Effector CD4-positive, alpha-beta T cell (primary cell): Measurements from ENCODE around the gene TRAPPC8.
"Not testable (repeated sequence)": the region's sequence is repeated elsewhere in the genome, so short reads cannot be mapped to it uniquely, and the experiment has no call there.

ENCODE experiments used
- DNase-seq: peaks from one replicate; pipeline ENCODE4 v3.0.0-alpha.2; 2020

Gene TRAPPC8

DNA sequence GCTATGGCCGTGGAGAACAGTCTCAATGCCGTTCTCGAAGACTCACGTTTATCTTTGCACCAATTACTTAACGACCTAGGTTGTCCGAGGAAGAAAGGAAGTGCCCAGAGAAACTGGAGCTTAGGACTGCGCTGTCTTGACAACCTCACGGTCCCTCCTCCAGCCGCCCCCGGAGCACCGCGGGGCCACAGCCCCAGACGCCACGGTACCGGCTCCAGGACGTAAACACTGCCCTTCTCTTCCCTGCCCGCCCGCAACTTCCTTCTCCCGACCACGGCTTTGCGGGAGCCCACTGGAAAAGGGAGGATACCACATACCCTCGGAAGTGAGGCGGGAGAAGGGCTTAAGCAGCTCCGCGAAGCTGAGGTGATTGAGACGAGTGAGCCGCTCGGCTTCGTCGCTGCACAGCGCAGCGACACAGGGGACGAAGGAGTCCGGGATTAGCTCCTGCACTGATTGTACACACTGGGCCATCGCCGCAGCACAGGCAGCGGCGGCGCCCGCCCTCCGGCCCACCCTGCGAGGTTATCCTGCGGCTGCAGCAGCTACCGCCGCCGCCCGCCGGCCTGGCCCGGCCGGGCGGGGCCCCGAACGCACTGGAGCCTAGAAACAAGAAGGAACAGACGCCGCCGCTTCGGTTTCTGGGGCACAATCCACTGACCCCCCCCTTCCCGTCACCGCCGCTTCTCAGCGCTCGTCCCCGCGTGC lies 483 bp downstream of the TRAPPC8 start:
- no peak for DNase-seq

DNA sequence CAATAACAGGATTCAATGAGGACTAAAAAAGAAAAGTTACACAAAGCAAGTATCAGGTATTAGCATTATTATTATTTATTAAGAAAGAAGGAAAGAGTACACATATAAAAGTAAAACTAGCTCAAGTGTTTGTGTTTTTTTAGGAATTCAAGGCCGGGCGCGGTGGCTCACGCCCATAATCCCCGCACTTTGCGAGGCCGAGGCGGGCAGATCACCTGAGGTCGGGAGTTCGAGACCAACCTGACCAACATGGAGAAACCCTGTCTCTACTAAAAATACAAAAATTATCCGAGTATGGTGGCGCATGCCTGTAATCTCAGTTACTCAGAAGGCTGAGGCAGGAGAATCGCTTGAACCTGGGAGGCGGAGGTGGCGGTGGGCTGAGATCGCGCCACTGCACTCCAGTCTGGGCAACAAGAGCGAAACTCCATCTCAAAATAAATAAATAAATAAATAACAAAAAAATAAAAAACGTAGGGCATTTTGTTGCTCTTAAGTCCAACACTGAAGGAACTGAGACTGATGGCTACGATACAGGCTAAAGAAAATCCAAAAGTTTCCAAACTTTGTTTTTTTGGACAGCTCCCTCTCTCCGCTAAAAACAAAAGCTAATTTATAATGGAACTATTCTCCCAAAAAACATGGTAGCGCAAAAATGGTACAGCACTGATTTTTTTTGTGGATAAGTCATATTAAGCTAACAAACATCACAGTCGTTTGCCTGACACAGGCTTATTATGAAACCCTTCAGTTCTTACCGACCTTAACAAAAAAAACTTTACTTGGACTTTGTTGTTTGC lies 1.7 kb downstream of the TRAPPC8 start:
- no peak for DNase-seq

- DNase-seq = not testable (repeated sequence)
These were observed 8.2 kb downstream of the TRAPPC8 start for GRCh38 chr18:31934773-31935172.

- no peak for DNase-seq
These were observed 11.1 kb downstream of the TRAPPC8 start for GRCh38 chr18:31931886-31932240.

DNA sequence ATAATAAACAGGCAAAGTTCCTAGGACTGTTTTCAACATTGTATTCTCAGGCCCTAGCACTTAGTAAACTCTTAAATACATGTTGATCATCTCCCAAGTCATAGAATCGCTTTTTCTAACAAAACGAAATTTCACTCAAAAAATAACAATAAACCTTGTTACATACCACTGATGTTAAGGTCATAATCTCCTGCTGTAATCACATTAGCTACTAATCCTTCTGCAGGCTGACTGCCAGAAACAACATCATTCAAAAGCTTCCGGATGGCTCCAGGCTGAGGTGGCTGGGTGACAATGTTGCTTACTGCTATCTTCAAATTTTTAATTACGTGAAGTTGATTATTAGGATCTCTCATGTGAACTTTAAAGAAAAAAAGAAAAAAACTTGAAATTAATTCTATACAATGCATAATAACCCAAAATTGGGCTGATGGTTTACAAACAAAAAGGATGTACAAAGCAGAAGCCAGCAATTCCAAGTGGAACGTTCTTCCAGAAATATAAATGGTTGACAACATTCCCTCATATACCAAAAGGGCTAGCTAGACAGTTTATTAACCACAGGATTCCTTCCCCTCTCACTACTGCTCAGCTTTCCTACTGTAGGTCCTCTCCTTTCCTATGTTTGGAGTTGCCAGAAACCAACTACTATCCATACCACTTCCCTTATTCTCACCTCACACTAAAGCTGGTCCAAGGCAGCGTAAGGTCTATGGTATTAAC lies 11.6 kb downstream of the TRAPPC8 start:
- no peak for DNase-seq

GRCh38 chr18:31929273-31929672 lies 13.7 kb downstream of the TRAPPC8 start:
- no peak for DNase-seq

- DNase-seq = not testable (repeated sequence)
These were observed 15.9 kb downstream of the TRAPPC8 start for GRCh38 chr18:31926988-31927387.

- no peak for DNase-seq
These were observed 22.7 kb downstream of the TRAPPC8 start for GRCh38 chr18:31920277-31920676.

- not testable (repeated sequence) for DNase-seq
These were observed 23.6 kb downstream of the TRAPPC8 start for GRCh38 chr18:31919366-31919765.

DNA sequence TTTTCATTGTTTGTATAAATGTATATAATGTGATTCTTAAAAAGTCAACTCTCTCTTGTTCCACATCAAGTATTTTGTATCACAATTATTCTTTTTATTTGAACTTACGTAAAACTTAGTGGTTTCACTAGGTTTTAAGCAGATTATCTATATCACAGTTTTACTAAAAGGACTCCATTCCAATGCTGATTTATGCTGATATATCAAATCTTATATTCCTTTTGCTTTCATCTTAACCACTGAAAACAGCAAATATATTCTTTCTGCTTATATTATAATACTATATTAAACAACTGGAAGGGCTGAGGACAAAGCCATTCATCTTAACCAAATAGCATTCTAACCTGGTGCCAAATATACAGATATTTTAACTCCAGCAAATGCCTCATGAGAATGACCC lies 24.2 kb downstream of the TRAPPC8 start:
- no peak for DNase-seq

DNA sequence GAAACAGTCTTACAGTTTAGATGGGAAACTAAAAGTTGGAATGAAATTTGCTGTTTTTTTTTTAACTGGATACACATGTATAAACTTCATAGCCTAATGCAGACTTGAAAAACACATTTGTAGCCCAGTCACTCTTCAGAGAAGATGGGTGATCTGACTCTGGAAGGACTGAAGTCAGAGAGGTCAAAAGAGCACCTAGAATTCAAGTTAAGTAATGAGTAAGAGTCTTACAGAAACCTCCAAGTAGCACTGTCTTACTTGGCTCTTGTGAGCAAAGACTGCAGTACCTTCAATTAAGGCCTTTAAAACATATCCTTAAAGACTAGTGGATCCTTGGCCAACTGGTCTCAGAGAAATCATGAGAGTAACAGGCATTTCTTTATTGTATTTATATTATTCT lies 41.9 kb downstream of the TRAPPC8 start:
- no peak for DNase-seq

GRCh38 chr18:31899771-31900170 lies 43.2 kb downstream of the TRAPPC8 start:
- not testable (repeated sequence) for DNase-seq

DNA sequence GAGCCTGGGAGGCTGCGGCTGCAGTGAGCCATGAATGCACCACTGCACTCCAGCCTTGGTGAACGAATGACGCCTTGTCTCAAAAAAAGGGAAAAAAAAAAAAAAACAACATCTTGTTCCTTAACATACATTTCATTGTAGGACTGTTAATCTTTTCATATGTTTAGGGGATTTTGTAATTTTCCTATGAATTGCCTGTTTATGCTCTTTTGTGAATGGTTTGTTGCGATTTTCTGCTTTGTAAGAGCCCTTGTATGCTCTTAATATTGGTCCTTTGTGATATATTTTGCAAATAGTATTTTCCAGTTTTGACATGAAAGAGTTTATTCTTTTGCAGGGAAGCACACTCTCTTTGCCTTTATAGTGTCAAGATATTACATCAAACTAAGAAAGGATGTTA lies 50.0 kb downstream of the TRAPPC8 start:
- DNase-seq = no peak

GRCh38 chr18:31891566-31891965 lies 51.4 kb downstream of the TRAPPC8 start:
- no peak for DNase-seq

GRCh38 chr18:31884020-31884419 lies 58.9 kb downstream of the TRAPPC8 start:
- DNase-seq = no peak

- no peak for DNase-seq
These were observed 62.6 kb downstream of the TRAPPC8 start for GRCh38 chr18:31880186-31880898.

DNA sequence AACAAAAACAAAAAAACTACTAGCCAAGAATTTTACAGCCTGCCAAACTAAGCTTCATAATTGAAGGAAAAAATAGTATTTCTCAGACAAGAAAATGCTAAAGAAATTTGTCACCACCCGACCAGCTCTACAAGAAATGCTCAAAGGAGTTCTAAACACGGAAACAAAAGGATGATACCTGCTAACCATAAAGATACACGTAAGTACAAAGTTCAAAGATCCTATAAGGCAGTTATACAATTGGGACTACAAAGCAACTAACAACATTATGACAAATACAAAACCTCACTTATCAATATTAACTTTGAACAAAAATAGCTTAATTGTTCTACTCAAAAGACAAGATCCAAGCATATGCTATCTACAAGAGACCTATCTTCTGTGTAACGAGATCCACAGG lies 64.6 kb downstream of the TRAPPC8 start:
- DNase-seq = no peak

DNA sequence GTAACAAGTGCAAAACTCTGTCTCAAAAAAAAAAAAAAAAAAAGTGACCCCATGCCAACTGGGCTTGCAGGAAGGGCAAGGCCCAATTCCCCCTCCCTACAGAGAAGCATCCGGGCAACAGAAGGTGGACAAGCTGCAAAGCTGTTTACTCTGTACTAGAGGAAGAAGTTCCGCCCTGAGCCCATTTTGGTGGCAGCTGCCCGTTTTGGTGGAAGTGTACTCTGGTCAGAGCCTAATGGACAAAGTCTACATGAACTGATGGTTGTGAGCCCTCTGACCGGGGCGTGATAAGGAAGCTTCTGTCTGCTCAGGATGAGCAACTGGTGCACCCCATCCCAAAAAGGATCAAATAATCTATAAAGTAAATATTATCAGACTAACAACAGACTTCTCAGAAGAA lies 65.0 kb downstream of the TRAPPC8 start:
- DNase-seq = no peak

GRCh38 chr18:31876707-31877106 lies 66.2 kb downstream of the TRAPPC8 start:
- DNase-seq = no peak

- DNase-seq = no peak
These were observed 67.6 kb downstream of the TRAPPC8 start for GRCh38 chr18:31875301-31875700.

DNA sequence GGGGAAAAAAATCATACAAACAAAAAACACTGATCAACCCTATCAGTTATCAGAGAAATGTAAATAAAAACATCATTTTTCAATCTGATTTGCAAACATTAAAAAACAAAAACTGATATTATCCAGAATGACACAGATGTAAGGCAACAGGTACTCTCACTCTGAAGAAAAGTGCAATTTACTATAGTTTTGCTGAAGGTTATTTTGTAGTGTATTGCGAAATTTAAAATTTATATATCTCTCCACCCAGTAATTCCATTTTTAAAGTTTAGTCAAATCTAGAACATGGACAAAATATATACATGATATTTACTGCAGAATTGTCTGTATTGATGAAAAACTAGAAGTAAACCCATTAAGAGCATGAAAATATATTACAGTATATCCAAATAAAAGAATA lies 79.8 kb downstream of the TRAPPC8 start:
- no peak for DNase-seq

DNA sequence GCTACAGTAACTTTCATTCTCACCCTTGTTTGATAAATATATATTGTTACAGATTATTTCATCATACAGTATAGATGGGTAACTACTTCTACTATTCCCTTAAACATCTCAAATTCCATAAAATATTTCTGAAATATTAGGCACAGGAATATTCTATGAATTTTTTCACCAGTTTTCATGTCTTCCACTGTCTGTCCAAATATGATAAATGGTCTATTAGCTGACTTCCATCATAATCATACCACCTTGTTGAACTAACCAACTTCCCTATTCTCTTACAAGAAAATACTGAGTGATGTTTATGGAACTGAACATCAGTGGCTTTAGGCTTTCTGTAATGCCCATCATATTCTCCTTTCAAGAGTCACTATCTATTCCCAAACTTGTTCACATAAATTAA lies 82.4 kb downstream of the TRAPPC8 start:
- no peak for DNase-seq

DNA sequence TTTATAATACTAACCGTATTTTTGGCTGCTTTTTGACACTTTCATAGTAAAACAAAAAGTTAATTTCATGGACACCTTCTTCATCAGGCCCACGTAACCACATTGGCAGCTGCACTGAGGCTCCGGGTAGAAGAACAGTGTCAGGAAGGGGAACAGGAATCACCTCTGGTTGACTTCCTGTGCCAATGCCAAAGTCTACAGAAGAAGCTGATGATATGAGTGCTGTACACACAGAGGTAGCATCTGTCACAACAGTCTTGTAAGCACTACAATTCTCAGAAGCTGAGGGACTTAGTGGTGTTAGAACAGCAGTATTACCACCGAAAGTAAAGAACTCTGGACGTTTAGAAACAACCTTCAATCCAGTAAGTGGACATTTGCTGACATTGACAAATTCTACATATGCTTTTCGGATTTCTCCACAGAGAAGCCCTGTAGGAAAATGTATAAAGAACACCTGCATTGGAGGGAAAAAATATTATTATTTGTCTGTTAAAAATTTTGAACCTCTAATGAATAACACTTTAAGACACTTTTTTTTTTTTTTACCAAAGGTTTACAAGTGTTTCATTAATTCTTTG lies 85.3 kb downstream of the TRAPPC8 start:
- DNase-seq = no peak
